Lung (tissue), 12 donors: Measurements from ENCODE around the gene WFDC9. TPM values are rescaled to one million over a fixed set of nuclear protein-coding genes. Genes with fewer than 3 reads are reported as not detected.
"Not testable (repeated sequence)": the region's sequence is repeated elsewhere in the genome, so short reads cannot be mapped to it uniquely, and the experiment has no call there.

Experiments
- ATAC-seq: fragments of 200-7000 bp; cut with Tn5 transposase; one replicate; pipeline ENCODE4 v1.9.1; 2020; ENCODE audit warnings: moderate number of reproducible peaks; ENCODE audit not compliant: insufficient read depth, low FRiP score
- DNase-seq, 3 donors: peaks; one replicate each; pipeline ENCODE4 v3.0.0-alpha.2; 2013 to 2017
- H3K27ac ChIP-seq, 2 donors: one replicate each; pipeline ENCODE4 v1.5.1; 2013; ENCODE audit warnings: mild to moderate bottlenecking in 2 of 2, moderate library complexity in 2 of 2, control low read depth in 1 of 2, inconsistent platforms in 1 of 2, low read depth in 1 of 2, low read length in 1 of 2
- H3K27me3 ChIP-seq, 3 donors: one replicate each; pipeline ENCODE4 v1.5.1; 2013; ENCODE audit warnings: low read length in 2 of 3; ENCODE audit not compliant: control insufficient read depth in 3 of 3, insufficient read depth in 3 of 3
- H3K36me3 ChIP-seq, 4 donors: one replicate each; pipeline ENCODE4 v1.5.1; 2013; ENCODE audit warnings: low read length in 4 of 4, mild to moderate bottlenecking in 1 of 4, moderate library complexity in 1 of 4; ENCODE audit not compliant: control insufficient read depth in 4 of 4, insufficient read depth in 4 of 4
- H3K4me1 ChIP-seq, 5 donors: one replicate each; pipeline ENCODE4 v1.5.1; 2013; ENCODE audit warnings: low read length in 5 of 5, mild to moderate bottlenecking in 2 of 5, moderate library complexity in 1 of 5; ENCODE audit not compliant: control insufficient read depth in 5 of 5, insufficient read depth in 5 of 5
- H3K4me3 ChIP-seq: one replicate; pipeline ENCODE4 v1.5.1; 2013; ENCODE audit warnings: mild to moderate bottlenecking, control low read depth, moderate library complexity
- H3K9ac ChIP-seq, 2 donors: one replicate each; pipeline ENCODE4 v1.5.1; 2013; ENCODE audit warnings: low read length in 2 of 2, control low read depth in 1 of 2; ENCODE audit not compliant: insufficient read depth in 1 of 2
- H3K9me3 ChIP-seq, 4 donors: one replicate each; pipeline ENCODE4 v1.5.1; 2013; ENCODE audit warnings: low read length in 3 of 4, mild to moderate bottlenecking in 1 of 4, moderate library complexity in 1 of 4; ENCODE audit not compliant: control insufficient read depth in 4 of 4, insufficient read depth in 3 of 4
- CTCF ChIP-seq: IDR thresholded peaks from 2 replicates; pipeline ENCODE4 v1.5.1; 2012; ENCODE audit warnings: mild to moderate bottlenecking; ENCODE audit errors: control extremely low read depth, extremely low read depth
- WGBS, 2 donors: extraction: QIAGEN DNeasy Blood & Tissue Kit; methylation state at CpG; one replicate each; pipeline ENCODE4 v1.1.7; 2013; 5-methylcytosine and 5-hydroxymethylcytosine counted together
- polyA plus RNA-seq, 2 donors: library from polyadenylated mRNA; stranded (reverse); fragments of 200-250 nt; gene quantifications; one replicate each; pipeline ENCODE4 v1.2.1, GENCODE V29; 2013
- total RNA-seq, 2 donors: library from RNA; depleted of rRNA in 1 of 2; stranded (reverse); fragments of >200 nt in 1 of 2; gene quantifications; one replicate each; pipeline ENCODE4 v1.2.1, GENCODE V29; 2014 to 2021
- donor health status: control.
- donor health status: control.
- donor health status: Bipolar disorder and iron deficiency.
- donor health status: healthy.
- donor health status: DM: yes; HTN: yes; CAD: no.

The WFDC9 gene
- total and polyA plus RNA-seq, 4 donors: not detected

- TF ChIP-seq CTCF: no peak
- WGBS, 2 donors: 87% methylated on average over 6 of the region's 6 CpGs
Measured at GRCh38 chr20:45649312-45649863, 18.3 kb upstream of the WFDC9 start.

GRCh38 chr20:45647441-45648050 is 16.5 kb upstream of the WFDC9 start:
- Histone ChIP-seq H3K9me3 (no peaks in the 10 kb centered on the region), H3K4me1 (peaks cover 0 to 2% (median 0%) of the 10 kb centered on the region in 5 donors), H3K9ac (no peak overlapping the region), H3K27me3 (no peaks in the 10 kb centered on the region), H3K27ac (no peak overlapping the region), H3K4me3 (no peak overlapping the region), H3K36me3 (no peaks in the 10 kb centered on the region)
- WGBS, 2 donors: 68 to 80% methylated on average over 1 of the region's 1 CpG
- ATAC-seq: no peak
- DNase-seq: no peak
- TF ChIP-seq CTCF: no peak

More at GRCh38 chr20:45649312-45649863, 18.3 kb upstream of the WFDC9 start:
- ATAC-seq (no peak), DNase-seq (no peak)
- no peak overlapping the region for H3K4me3 ChIP-seq
- peaks cover 0 to 2% (median 0%) of the 10 kb centered on the region in 5 donors for H3K4me1 ChIP-seq
- no peaks in the 10 kb centered on the region for H3K9me3 ChIP-seq
- H3K36me3 ChIP-seq: no peaks in the 10 kb centered on the region
- H3K9ac ChIP-seq: no peak overlapping the region
- no peaks in the 10 kb centered on the region for H3K27me3 ChIP-seq
- no peak overlapping the region for H3K27ac ChIP-seq

- TF ChIP-seq CTCF: no peak
- Histone ChIP-seq H3K4me1 (peaks cover 0 to 2% (median 0%) of the 10 kb centered on the region in 5 donors), H3K9ac (no peak overlapping the region), H3K27ac (no peak overlapping the region), H3K4me3 (no peak overlapping the region), H3K36me3 (no peaks in the 10 kb centered on the region), H3K27me3 (no peaks in the 10 kb centered on the region), H3K9me3 (no peaks in the 10 kb centered on the region)
- ATAC-seq: no peak
- DNase-seq: no peak
- 71 to 88% methylated on average over 3 of the region's 3 CpGs for WGBS, 2 donors
Measured at GRCh38 chr20:45646875-45647274, 15.8 kb upstream of the WFDC9 start.

- 90 to 96% methylated on average over 26 to 28 of the region's 28 CpGs for WGBS, 2 donors
- H3K9ac ChIP-seq, H3K27ac ChIP-seq, H3K4me3 ChIP-seq, H3K27me3 ChIP-seq, H3K4me1 ChIP-seq, H3K9me3 ChIP-seq, ATAC-seq, DNase-seq, H3K36me3 ChIP-seq: not testable (repeated sequence)
Measured at GRCh38 chr20:45645869-45646268, 14.8 kb upstream of the WFDC9 start.

GRCh38 chr20:45641076-45641475 is 10.0 kb upstream of the WFDC9 start:
- H3K9me3 ChIP-seq, ATAC-seq, H3K36me3 ChIP-seq, H3K27ac ChIP-seq, H3K4me3 ChIP-seq, DNase-seq, H3K9ac ChIP-seq, H3K27me3 ChIP-seq, H3K4me1 ChIP-seq: not testable (repeated sequence)
- WGBS, 2 donors: 97% methylated on average over 23 to 24 of the region's 24 CpGs
